Measurements from ENCODE around the gene SCAMP4. TPM values are rescaled to one million over a fixed set of nuclear protein-coding genes. Genes with fewer than 3 reads are reported as not detected.
"Not testable (repeated sequence)": the region's sequence is repeated elsewhere in the genome, so short reads cannot be mapped to it uniquely, and the experiment has no call there.

Gene SCAMP4
- total RNA-seq, 2 donors from 2014 or later, result 19.2 to 20.7 TPM

- Mint-ChIP-seq H3K27me3 (no peaks in the 10 kb centered on the region), H3K4me1 (peaks cover 34% of the 10 kb centered on the region), H3K36me3 (ENCODE audit: low read depth) (peaks cover 6% of the 10 kb centered on the region), H3K4me3 (peak overlapping the region; percentile 98), H3K27ac (peak overlapping the region; percentile 100)
- DNase-seq, result no peak
- no peaks in the 10 kb centered on the region for H3K9me3 ChIP-seq (ENCODE audit: control insufficient read depth, low read length, poor library complexity, severe bottlenecking)
- ATAC-seq, result peak; percentile 1
Measured at GRCh38 chr19:1882786-1883692, 22.2 kb upstream of the SCAMP4 start.

- H3K4me3 Mint-ChIP-seq, result peak overlapping the region; percentile 98
- DNase-seq, result no peak
- no peak for ATAC-seq
Measured at GRCh38 chr19:1883784-1884183, 21.4 kb upstream of the SCAMP4 start.

GRCh38 chr19:1884291-1884718 lies 20.9 kb upstream of the SCAMP4 start:
- Mint-ChIP-seq H3K4me1 (peaks cover 34% of the 10 kb centered on the region), H3K27me3 (no peaks in the 10 kb centered on the region), H3K36me3 (ENCODE audit: low read depth) (peaks cover 6% of the 10 kb centered on the region), H3K4me3 (peak overlapping the region; percentile 98), H3K27ac (peak overlapping the region; percentile 100)
- H3K9me3 ChIP-seq (ENCODE audit: control insufficient read depth, low read length, poor library complexity, severe bottlenecking), result no peaks in the 10 kb centered on the region
- peak in 1 of 3 donors; percentile 30 for DNase-seq
- peak; percentile 26 for ATAC-seq

More at GRCh38 chr19:1883784-1884183, 21.4 kb upstream of the SCAMP4 start:
- no peaks in the 10 kb centered on the region for H3K9me3 ChIP-seq (ENCODE audit: control insufficient read depth, low read length, poor library complexity, severe bottlenecking)
- peaks cover 34% of the 10 kb centered on the region for H3K4me1 Mint-ChIP-seq
- peak overlapping the region; percentile 100 for H3K27ac Mint-ChIP-seq
- peaks cover 6% of the 10 kb centered on the region for H3K36me3 Mint-ChIP-seq (ENCODE audit: low read depth)
- no peaks in the 10 kb centered on the region for H3K27me3 Mint-ChIP-seq

- no peaks in the 10 kb centered on the region for H3K9me3 ChIP-seq (ENCODE audit: control insufficient read depth, low read length, poor library complexity, severe bottlenecking)
- Mint-ChIP-seq H3K27me3 (no peaks in the 10 kb centered on the region), H3K4me3 (peak overlapping the region; percentile 98), H3K27ac (peak overlapping the region; percentile 100), H3K4me1 (peaks cover 34% of the 10 kb centered on the region), H3K36me3 (ENCODE audit: low read depth) (peaks cover 6% of the 10 kb centered on the region)
- DNase-seq (no peak), ATAC-seq (no peak)
Measured at GRCh38 chr19:1884719-1885334, 20.4 kb upstream of the SCAMP4 start.

- H3K27me3 Mint-ChIP-seq; H3K36me3 Mint-ChIP-seq (ENCODE audit: low read depth); H3K9me3 ChIP-seq (ENCODE audit: control insufficient read depth, low read length, poor library complexity, severe bottlenecking): not testable (repeated sequence)
- peak; percentile 88 to 93 (median 92) for DNase-seq
- Mint-ChIP-seq H3K4me1 (peaks cover 37% of the 10 kb centered on the region), H3K4me3 (peak within 1 kb of the TSS; percentile 98), H3K27ac (peak within 1 kb of the TSS; percentile 100)
- ATAC-seq, result peak; percentile 74
Measured at GRCh38 chr19:1885398-1886119, 19.6 kb upstream of the SCAMP4 start, which contains the start of gene ABHD17A. TSS of gene ABHD17A (minus strand) at chr19:1885496. CDS start at chr19:1881566, 3,930 bp downstream.

- ATAC-seq; H3K27ac Mint-ChIP-seq; DNase-seq; H3K4me3 Mint-ChIP-seq; H3K27me3 Mint-ChIP-seq; H3K9me3 ChIP-seq (ENCODE audit: control insufficient read depth, low read length, poor library complexity, severe bottlenecking); H3K36me3 Mint-ChIP-seq (ENCODE audit: low read depth): not testable (repeated sequence)
- H3K4me1 Mint-ChIP-seq, result peaks cover 37% of the 10 kb centered on the region
Measured at GRCh38 chr19:1886360-1886759, 18.8 kb upstream of the SCAMP4 start.

- no peak overlapping the region for H3K27ac Mint-ChIP-seq
Measured at GRCh38 chr19:1888385-1888784, 16.8 kb upstream of the SCAMP4 start.

GRCh38 chr19:1889907-1890306 lies 15.3 kb upstream of the SCAMP4 start:
- no peaks in the 10 kb centered on the region for H3K9me3 ChIP-seq (ENCODE audit: control insufficient read depth, low read length, poor library complexity, severe bottlenecking)
- ATAC-seq, result no peak
- Mint-ChIP-seq H3K4me3 (no peak overlapping the region), H3K27ac (no peak overlapping the region), H3K27me3 (no peaks in the 10 kb centered on the region), H3K36me3 (ENCODE audit: low read depth) (no peaks in the 10 kb centered on the region), H3K4me1 (peaks cover 8% of the 10 kb centered on the region)
- DNase-seq, result no peak

More at GRCh38 chr19:1888385-1888784, 16.8 kb upstream of the SCAMP4 start:
- Mint-ChIP-seq H3K27me3 (no peaks in the 10 kb centered on the region), H3K4me1 (peaks cover 22% of the 10 kb centered on the region), H3K36me3 (ENCODE audit: low read depth) (peaks cover 6% of the 10 kb centered on the region), H3K4me3 (no peak overlapping the region)
- H3K9me3 ChIP-seq (ENCODE audit: control insufficient read depth, low read length, poor library complexity, severe bottlenecking), result no peaks in the 10 kb centered on the region
- ATAC-seq, result no peak
- DNase-seq, result no peak

GRCh38 chr19:1893791-1894190 lies 11.4 kb upstream of the SCAMP4 start:
- Mint-ChIP-seq H3K27ac (no peak overlapping the region), H3K4me3 (peak overlapping the region; percentile 78), H3K36me3 (ENCODE audit: low read depth) (no peaks in the 10 kb centered on the region), H3K4me1 (peaks cover 22% of the 10 kb centered on the region), H3K27me3 (no peaks in the 10 kb centered on the region)
- no peaks in the 10 kb centered on the region for H3K9me3 ChIP-seq (ENCODE audit: control insufficient read depth, low read length, poor library complexity, severe bottlenecking)
- no peak for ATAC-seq
- DNase-seq, result no peak

- Mint-ChIP-seq H3K27me3 (no peaks in the 10 kb centered on the region), H3K4me1 (peaks cover 19% of the 10 kb centered on the region), H3K27ac (peak overlapping the region; percentile 89), H3K36me3 (ENCODE audit: low read depth) (no peaks in the 10 kb centered on the region), H3K4me3 (peak overlapping the region; percentile 86)
- ATAC-seq, result no peak
- H3K9me3 ChIP-seq (ENCODE audit: control insufficient read depth, low read length, poor library complexity, severe bottlenecking), result no peaks in the 10 kb centered on the region
- no peak for DNase-seq
Measured at GRCh38 chr19:1896508-1896907, 8.7 kb upstream of the SCAMP4 start.

GRCh38 chr19:1901940-1902404 lies 3.2 kb upstream of the SCAMP4 start:
- no peaks in the 10 kb centered on the region for H3K9me3 ChIP-seq (ENCODE audit: control insufficient read depth, low read length, poor library complexity, severe bottlenecking)
- Mint-ChIP-seq H3K4me1 (peaks cover 15% of the 10 kb centered on the region), H3K36me3 (ENCODE audit: low read depth) (no peaks in the 10 kb centered on the region), H3K4me3 (no peak overlapping the region), H3K27ac (peak overlapping the region; percentile 37), H3K27me3 (no peaks in the 10 kb centered on the region)
- no peak for ATAC-seq
- no peak for DNase-seq

- Mint-ChIP-seq H3K27me3 (no peaks in the 10 kb centered on the region), H3K36me3 (ENCODE audit: low read depth) (no peaks in the 10 kb centered on the region), H3K4me1 (peaks cover 9% of the 10 kb centered on the region), H3K27ac (no peak overlapping the region), H3K4me3 (no peak overlapping the region)
- H3K9me3 ChIP-seq (ENCODE audit: control insufficient read depth, low read length, poor library complexity, severe bottlenecking), result no peaks in the 10 kb centered on the region
- DNase-seq (no peak), ATAC-seq (no peak)
Measured at GRCh38 chr19:1902923-1903322, 2.3 kb upstream of the SCAMP4 start.

GRCh38 chr19:1904860-1905109 lies 414 bp upstream of the SCAMP4 start:
- Mint-ChIP-seq H3K4me1 (peaks cover 9% of the 10 kb centered on the region), H3K4me3 (peak overlapping the region; percentile 49), H3K27ac (peak overlapping the region; percentile 83), H3K27me3 (no peaks in the 10 kb centered on the region), H3K36me3 (ENCODE audit: low read depth) (no peaks in the 10 kb centered on the region)
- no peaks in the 10 kb centered on the region for H3K9me3 ChIP-seq (ENCODE audit: control insufficient read depth, low read length, poor library complexity, severe bottlenecking)
- ATAC-seq (no peak), DNase-seq (no peak)
